Lower leg skin (tissue), 3 donors: ENCODE data around the gene HRH1.

ENCODE experiments used
- CTCF ChIP-seq, 3 donors: fragments of 450-650 bp; IDR thresholded peaks; one replicate each; pipeline ENCODE4 v1.5.1; 2016; ENCODE audit warnings: antibody characterized with exemption in 3 of 3, mild to moderate bottlenecking in 3 of 3, moderate library complexity in 2 of 3
- POLR2A ChIP-seq, 2 donors: fragments of 450-650 bp; IDR thresholded peaks; one replicate each; pipeline ENCODE4 v1.6.1; 2016 to 2017; ENCODE audit warnings: antibody characterized with exemption in 2 of 2, mild to moderate bottlenecking in 1 of 2, moderate library complexity in 1 of 2

DNA sequence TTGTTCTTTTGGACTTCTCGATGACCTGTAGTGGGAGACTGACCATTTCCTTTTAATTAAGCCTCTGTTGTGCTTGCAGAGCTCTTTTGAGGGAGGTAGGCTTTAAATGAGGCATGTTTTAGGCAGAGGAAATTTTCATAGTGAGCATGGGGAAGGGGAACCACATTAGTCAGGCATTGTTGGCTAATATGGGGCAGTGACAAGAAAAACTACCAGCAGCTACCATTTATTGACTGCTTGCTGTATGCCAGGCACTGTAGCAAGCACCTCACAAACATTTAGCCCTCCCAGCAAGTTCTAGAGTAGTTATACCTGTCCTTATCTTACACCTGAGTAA lies 128.8 kb downstream of the HRH1 start:
- no peak for TF ChIP-seq CTCF (IDR thresholded peaks at IDR 0.05)
- TF ChIP-seq POLR2A (IDR thresholded peaks at IDR 0.05), result no peak
